Keratinocyte (primary cell): ENCODE measurements around the gene B4GALNT3. TPM values are rescaled to one million over a fixed set of nuclear protein-coding genes. Genes with fewer than 3 reads are reported as not detected.

Experiments
- DNase-seq: peaks from one replicate; pipeline ENCODE4 v3.0.0-alpha.2; 2011; ENCODE audit warnings: low read depth, missing footprints, low spot score
- FAIRE-seq: peaks from 2 replicates; lab custom pipeline; 2011; peaks lifted over from hg19 to GRCh38; lab: Jason Lieb, UNC
- H2AFZ ChIP-seq: 2 replicates; pipeline ENCODE4 v1.6.0; 2012; ENCODE audit warnings: low read length, control low read depth, inconsistent platforms; ENCODE audit not compliant: control insufficient read depth
- H3K27ac ChIP-seq: 2 replicates; pipeline ENCODE4 v1.5.1; 2011; ENCODE audit warnings: low read length; ENCODE audit not compliant: control insufficient read depth, insufficient read depth
- H3K27me3 ChIP-seq: 3 replicates; pipeline ENCODE4 v1.6.0; 2011; ENCODE audit warnings: low read length; ENCODE audit not compliant: control insufficient read depth, insufficient read depth; ENCODE audit errors: extremely low read depth
- H3K36me3 ChIP-seq, 2 experiments: 2 replicates in 1 of 2; 3 replicates in 1 of 2; pipeline ENCODE4 v1.5.1; 2011; ENCODE audit warnings: low read length in 2 of 2, mild to moderate bottlenecking in 1 of 2; ENCODE audit not compliant: control insufficient read depth in 2 of 2, insufficient read depth in 2 of 2; ENCODE audit errors: extremely low read depth in 1 of 2
- H3K4me1 ChIP-seq: 3 replicates; pipeline ENCODE4 v1.5.1; 2011; ENCODE audit warnings: low read length; ENCODE audit not compliant: control insufficient read depth, insufficient read depth; ENCODE audit errors: extremely low read depth
- H3K4me2 ChIP-seq: 3 replicates; pipeline ENCODE4 v1.6.0; 2011; ENCODE audit warnings: low read depth, low read length; ENCODE audit not compliant: control insufficient read depth, insufficient read depth; ENCODE audit errors: extremely low read depth
- H3K4me3 ChIP-seq, 3 experiments: fragments of 200-600 bp in 1 of 3; sonication (generic) in 1 of 3; 2 replicates in 2 of 3; 3 replicates in 1 of 3; pipeline ENCODE4 v1.5.1; 2011 to 2016; ENCODE audit warnings: low read length in 3 of 3, mild to moderate bottlenecking in 3 of 3, control low read depth in 2 of 3, inconsistent platforms in 1 of 3, low read depth in 1 of 3, mixed read lengths in 1 of 3, mixed run types in 1 of 3, moderate library complexity in 1 of 3; ENCODE audit not compliant: control insufficient read depth in 2 of 3, insufficient read depth in 2 of 3; ENCODE audit errors: extremely low read depth in 1 of 3
- H3K79me2 ChIP-seq: 2 replicates; pipeline ENCODE4 v1.6.0; 2012; ENCODE audit warnings: low read length; ENCODE audit not compliant: control insufficient read depth, insufficient read depth
- H3K9ac ChIP-seq: 3 replicates; pipeline ENCODE4 v1.6.0; 2011; ENCODE audit warnings: low read length; ENCODE audit not compliant: control insufficient read depth, insufficient read depth; ENCODE audit errors: extremely low read depth
- H3K9me1 ChIP-seq: 3 replicates; pipeline ENCODE4 v1.6.0; 2011; ENCODE audit warnings: low read length; ENCODE audit not compliant: control insufficient read depth, insufficient read depth; ENCODE audit errors: extremely low read depth
- H3K9me3 ChIP-seq: 2 replicates; pipeline ENCODE4 v1.5.1; 2012; ENCODE audit warnings: low read depth, low read length; ENCODE audit not compliant: control insufficient read depth
- H4K20me1 ChIP-seq: 3 replicates; pipeline ENCODE4 v1.6.0; 2011; ENCODE audit warnings: low read length; ENCODE audit not compliant: control insufficient read depth, insufficient read depth; ENCODE audit errors: extremely low read depth
- EZH2 ChIP-seq: IDR thresholded peaks from one replicate; pipeline ENCODE4 v1.6.1; 2012; ENCODE audit warnings: inconsistent platforms, mild to moderate bottlenecking, low read length, moderate library complexity
- dilution Hi-C: fragments of 300-500 bp; cut with MboI; formaldehyde crosslinking; loops from one replicate; pipeline ENCODE4 v1.7.0; 2020; ENCODE audit warnings: low sequenced_read_pairs; ENCODE audit not compliant: extremely low pct_ligation_motif_present
- polyA plus RNA-seq, 5 experiments: library from polyadenylated mRNA; depleted of rRNA in 3 of 5; stranded (reverse) in 3 of 5; stranded (forward) in 1 of 5; unstranded in 1 of 5; fragments of >200 nt; gene quantifications; 1 replicate in 1 of 5; 2 replicates in 3 of 5; 3 replicates in 1 of 5; pipeline versions ENCODE4 v1.2.1 to v1.2.3, GENCODE V29; 2011 to 2012; ENCODE audit warnings: missing spikeins in 2 of 5, low read depth in 1 of 5, low replicate concordance in 1 of 5
- TF ChIP-seq, protein P1 (sequence below), 3 experiments: IDR thresholded peaks in 1 of 3; conservative IDR thresholded peaks in 1 of 3; optimal IDR thresholded peaks in 1 of 3; 2 replicates in 2 of 3; 3 replicates in 1 of 3; pipeline versions ENCODE3 to v1.5.1; 2011; ENCODE audit warnings: low read length in 3 of 3, mild to moderate bottlenecking in 3 of 3, moderate library complexity in 2 of 3, control low read depth in 1 of 3, inconsistent platforms in 1 of 3; ENCODE audit not compliant: insufficient read depth in 2 of 3; ENCODE audit errors: extremely low read depth in 1 of 3

B4GALNT3 gene
- polyA plus RNA-seq, 1 donor (not counting 4 experiments of a cell fraction or from before 2014, with no cell fraction given) = 7.5 TPM

DNA sequence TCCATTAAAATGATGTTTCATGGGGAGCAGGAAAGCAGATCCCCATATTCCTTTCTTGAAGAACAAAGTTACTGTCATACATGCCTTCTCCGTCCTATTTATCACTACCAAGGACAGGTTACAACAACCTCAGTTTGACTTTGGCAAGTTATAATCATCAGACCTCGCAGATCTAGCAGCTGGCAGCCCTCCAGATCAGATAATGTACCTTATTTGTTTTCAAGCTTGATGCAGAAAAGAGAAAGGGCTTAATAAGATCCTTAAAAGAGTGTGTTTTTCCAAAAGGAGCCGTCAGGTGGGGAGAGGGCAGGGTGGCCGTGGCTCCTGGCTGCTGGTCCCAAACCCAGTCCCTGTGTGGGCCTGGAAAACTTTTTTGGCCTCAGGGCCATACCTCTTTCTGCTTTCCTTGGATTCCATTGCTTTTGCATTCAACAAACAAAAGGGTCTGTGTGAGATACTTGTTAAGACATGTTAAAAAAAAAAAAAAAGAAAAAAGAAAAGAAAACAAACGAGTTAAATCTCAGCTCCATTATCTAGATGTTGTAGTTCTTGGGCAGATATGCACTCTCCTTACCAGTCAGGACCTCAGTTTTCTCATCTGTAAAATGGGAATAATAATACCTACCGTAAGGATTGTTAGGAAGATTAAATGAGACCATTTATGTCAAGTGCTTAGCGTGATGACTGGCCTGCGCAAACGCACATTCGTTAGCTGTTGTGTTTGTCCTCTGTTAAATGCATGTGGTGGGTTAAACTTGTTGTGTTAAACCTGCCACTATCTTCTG is 64.6 kb downstream of the B4GALNT3 start:
- Histone ChIP-seq H3K9me1 (no peaks in the 10 kb centered on the region), H3K27ac (no peak overlapping the region), H3K9ac (no peak overlapping the region), H3K27me3 (no peaks in the 10 kb centered on the region), H3K4me1 (peaks cover 10% of the 10 kb centered on the region), H3K9me3 (peaks cover 3% of the 10 kb centered on the region), H2AFZ (no peak overlapping the region), H3K36me3 (no peaks in the 10 kb centered on the region), H3K4me3 (no peak overlapping the region), H4K20me1 (no peaks in the 10 kb centered on the region), H3K4me2 (peak overlapping the region; percentile 39), H3K79me2 (no peaks in the 10 kb centered on the region)
- FAIRE-seq (peak; percentile 95), DNase-seq (no peak)
- no peak for TF ChIP-seq EZH2
- TF ChIP-seq, protein P1, sequence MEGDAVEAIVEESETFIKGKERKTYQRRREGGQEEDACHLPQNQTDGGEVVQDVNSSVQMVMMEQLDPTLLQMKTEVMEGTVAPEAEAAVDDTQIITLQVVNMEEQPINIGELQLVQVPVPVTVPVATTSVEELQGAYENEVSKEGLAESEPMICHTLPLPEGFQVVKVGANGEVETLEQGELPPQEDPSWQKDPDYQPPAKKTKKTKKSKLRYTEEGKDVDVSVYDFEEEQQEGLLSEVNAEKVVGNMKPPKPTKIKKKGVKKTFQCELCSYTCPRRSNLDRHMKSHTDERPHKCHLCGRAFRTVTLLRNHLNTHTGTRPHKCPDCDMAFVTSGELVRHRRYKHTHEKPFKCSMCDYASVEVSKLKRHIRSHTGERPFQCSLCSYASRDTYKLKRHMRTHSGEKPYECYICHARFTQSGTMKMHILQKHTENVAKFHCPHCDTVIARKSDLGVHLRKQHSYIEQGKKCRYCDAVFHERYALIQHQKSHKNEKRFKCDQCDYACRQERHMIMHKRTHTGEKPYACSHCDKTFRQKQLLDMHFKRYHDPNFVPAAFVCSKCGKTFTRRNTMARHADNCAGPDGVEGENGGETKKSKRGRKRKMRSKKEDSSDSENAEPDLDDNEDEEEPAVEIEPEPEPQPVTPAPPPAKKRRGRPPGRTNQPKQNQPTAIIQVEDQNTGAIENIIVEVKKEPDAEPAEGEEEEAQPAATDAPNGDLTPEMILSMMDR (optimal IDR thresholded peaks at IDR 0.05 in 1 of 3, IDR thresholded peaks at IDR 0.05 in 1 of 3, conservative IDR thresholded peaks at IDR 0.05 in 1 of 3; ENCODE audit: extremely low read depth in 1 of 3, insufficient read depth in 2 of 3, low read length in 3 of 3) = no peak
- dilution Hi-C loops = no loop called here

DNA sequence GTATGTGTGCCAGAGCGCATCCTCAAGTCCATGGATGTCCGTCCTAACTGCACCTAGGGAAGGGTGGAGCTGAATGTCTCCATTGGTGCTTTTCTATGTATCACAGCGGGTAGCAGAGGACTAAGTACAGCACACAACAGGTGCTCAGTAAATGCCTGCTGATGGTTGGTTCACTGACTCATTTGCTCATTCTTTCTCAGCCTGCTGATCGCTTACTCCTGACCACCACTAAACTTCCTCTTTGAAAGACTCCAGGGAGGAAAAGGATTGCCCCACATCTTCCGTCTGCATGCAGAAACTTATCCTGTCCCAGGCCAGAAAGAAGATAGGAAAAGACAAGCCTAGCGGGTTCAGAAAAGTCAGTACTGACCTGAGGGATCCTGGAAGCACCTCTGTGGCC is 66.3 kb downstream of the B4GALNT3 start:
- Histone ChIP-seq H3K79me2 (no peaks in the 10 kb centered on the region), H3K4me1 (peaks cover 23% of the 10 kb centered on the region), H2AFZ (no peak overlapping the region), H3K9ac (no peak overlapping the region), H3K36me3 (no peaks in the 10 kb centered on the region), H3K27me3 (no peaks in the 10 kb centered on the region), H3K27ac (no peak overlapping the region), H3K4me2 (no peak overlapping the region), H3K9me1 (peaks cover 2% of the 10 kb centered on the region), H4K20me1 (no peaks in the 10 kb centered on the region), H3K9me3 (peaks cover 3% of the 10 kb centered on the region), H3K4me3 (no peak overlapping the region)
- dilution Hi-C loops = no loop called here
- FAIRE-seq (peak; percentile 62), DNase-seq (no peak)
- no peak for TF ChIP-seq EZH2
- TF ChIP-seq, protein P1 (optimal IDR thresholded peaks at IDR 0.05 in 1 of 3, IDR thresholded peaks at IDR 0.05 in 1 of 3, conservative IDR thresholded peaks at IDR 0.05 in 1 of 3; ENCODE audit: extremely low read depth in 1 of 3, insufficient read depth in 2 of 3, low read length in 3 of 3) = no peak
